ENCODE measurements around the gene CDH13.

Gene CDH13

GRCh38 chr16:83409347-83409746 lies 782.6 kb downstream of the CDH13 start:
- no peak overlapping the region for H3K4me3 ChIP-seq (ENCODE audit: low read length)
- no peak for DNase-seq (ENCODE audit: low read depth)
- no peak overlapping the region for H3K9ac ChIP-seq (ENCODE audit: low read length)
- H3K36me3 ChIP-seq (ENCODE audit: control insufficient read depth, insufficient read depth, low read length, severe bottlenecking): no peaks in the 10 kb centered on the region
- no peaks in the 10 kb centered on the region for H3K27me3 ChIP-seq (replicated peaks; ENCODE audit: control insufficient read depth, insufficient read depth, low read length)
- no peaks in the 10 kb centered on the region for H3K4me1 ChIP-seq (ENCODE audit: control insufficient read depth, insufficient read depth, low read length)
- no peaks in the 10 kb centered on the region for H3K9me3 ChIP-seq (ENCODE audit: control insufficient read depth, low read length)

GRCh38 chr16:83418565-83418964 lies 791.8 kb downstream of the CDH13 start:
- Histone ChIP-seq H3K36me3 (ENCODE audit: control insufficient read depth, insufficient read depth, low read length, severe bottlenecking) (no peaks in the 10 kb centered on the region), H3K9me3 (ENCODE audit: control insufficient read depth, low read length) (no peaks in the 10 kb centered on the region), H3K9ac (ENCODE audit: low read length) (no peak overlapping the region), H3K4me3 (ENCODE audit: low read length) (no peak overlapping the region), H3K27me3 (replicated peaks; ENCODE audit: control insufficient read depth, insufficient read depth, low read length) (no peaks in the 10 kb centered on the region), H3K4me1 (ENCODE audit: control insufficient read depth, insufficient read depth, low read length) (no peaks in the 10 kb centered on the region)
- DNase-seq (ENCODE audit: low read depth): no peak

- Histone ChIP-seq H3K27me3 (replicated peaks; ENCODE audit: control insufficient read depth, insufficient read depth, low read length) (no peaks in the 10 kb centered on the region), H3K9ac (ENCODE audit: low read length) (no peak overlapping the region), H3K4me1 (ENCODE audit: control insufficient read depth, insufficient read depth, low read length) (no peaks in the 10 kb centered on the region), H3K9me3 (ENCODE audit: control insufficient read depth, low read length) (no peaks in the 10 kb centered on the region), H3K36me3 (ENCODE audit: control insufficient read depth, insufficient read depth, low read length, severe bottlenecking) (no peaks in the 10 kb centered on the region), H3K4me3 (ENCODE audit: low read length) (no peak overlapping the region)
- peak; percentile 68 for DNase-seq (ENCODE audit: low read depth)
Observed at GRCh38 chr16:83420206-83420760, 793.5 kb downstream of the CDH13 start.

- peak; percentile 7 for DNase-seq (ENCODE audit: low read depth)
- H3K36me3 ChIP-seq (ENCODE audit: control insufficient read depth, insufficient read depth, low read length, severe bottlenecking): no peaks in the 10 kb centered on the region
- no peak overlapping the region for H3K4me3 ChIP-seq (ENCODE audit: low read length)
- no peaks in the 10 kb centered on the region for H3K9me3 ChIP-seq (ENCODE audit: control insufficient read depth, low read length)
- H3K9ac ChIP-seq (ENCODE audit: low read length): no peak overlapping the region
- H3K27me3 ChIP-seq (replicated peaks; ENCODE audit: control insufficient read depth, insufficient read depth, low read length): peaks cover 2% of the 10 kb centered on the region
- no peaks in the 10 kb centered on the region for H3K4me1 ChIP-seq (ENCODE audit: control insufficient read depth, insufficient read depth, low read length)
Observed at GRCh38 chr16:83433201-83433600, 806.4 kb downstream of the CDH13 start.

- H3K4me1 ChIP-seq (ENCODE audit: control insufficient read depth, insufficient read depth, low read length): no peaks in the 10 kb centered on the region
- DNase-seq (ENCODE audit: low read depth): no peak
- no peaks in the 10 kb centered on the region for H3K9me3 ChIP-seq (ENCODE audit: control insufficient read depth, low read length)
- no peaks in the 10 kb centered on the region for H3K27me3 ChIP-seq (replicated peaks; ENCODE audit: control insufficient read depth, insufficient read depth, low read length)
- H3K9ac ChIP-seq (ENCODE audit: low read length): no peak overlapping the region
- no peaks in the 10 kb centered on the region for H3K36me3 ChIP-seq (ENCODE audit: control insufficient read depth, insufficient read depth, low read length, severe bottlenecking)
- no peak overlapping the region for H3K4me3 ChIP-seq (ENCODE audit: low read length)
Observed at GRCh38 chr16:83437036-83437435, 810.3 kb downstream of the CDH13 start.

- no peaks in the 10 kb centered on the region for H3K4me1 ChIP-seq (ENCODE audit: control insufficient read depth, insufficient read depth, low read length)
- no peak for DNase-seq (ENCODE audit: low read depth)
- no peak overlapping the region for H3K9ac ChIP-seq (ENCODE audit: low read length)
- H3K9me3 ChIP-seq (ENCODE audit: control insufficient read depth, low read length): no peaks in the 10 kb centered on the region
- no peak overlapping the region for H3K4me3 ChIP-seq (ENCODE audit: low read length)
- no peaks in the 10 kb centered on the region for H3K27me3 ChIP-seq (replicated peaks; ENCODE audit: control insufficient read depth, insufficient read depth, low read length)
- H3K36me3 ChIP-seq (ENCODE audit: control insufficient read depth, insufficient read depth, low read length, severe bottlenecking): no peaks in the 10 kb centered on the region
Observed at GRCh38 chr16:83438326-83438725, 811.6 kb downstream of the CDH13 start.

GRCh38 chr16:83439412-83439811 lies 812.6 kb downstream of the CDH13 start:
- H3K27me3 ChIP-seq (replicated peaks; ENCODE audit: control insufficient read depth, insufficient read depth, low read length): no peaks in the 10 kb centered on the region
- no peak for DNase-seq (ENCODE audit: low read depth)
- H3K4me1 ChIP-seq (ENCODE audit: control insufficient read depth, insufficient read depth, low read length): no peaks in the 10 kb centered on the region
- no peak overlapping the region for H3K4me3 ChIP-seq (ENCODE audit: low read length)
- H3K9ac ChIP-seq (ENCODE audit: low read length): no peak overlapping the region
- no peaks in the 10 kb centered on the region for H3K9me3 ChIP-seq (ENCODE audit: control insufficient read depth, low read length)
- no peaks in the 10 kb centered on the region for H3K36me3 ChIP-seq (ENCODE audit: control insufficient read depth, insufficient read depth, low read length, severe bottlenecking)

- no peak overlapping the region for H3K4me3 ChIP-seq (ENCODE audit: low read length)
- H3K9ac ChIP-seq (ENCODE audit: low read length): no peak overlapping the region
- peak; percentile 4 for DNase-seq (ENCODE audit: low read depth)
- no peaks in the 10 kb centered on the region for H3K36me3 ChIP-seq (ENCODE audit: control insufficient read depth, insufficient read depth, low read length, severe bottlenecking)
- no peaks in the 10 kb centered on the region for H3K27me3 ChIP-seq (replicated peaks; ENCODE audit: control insufficient read depth, insufficient read depth, low read length)
- H3K9me3 ChIP-seq (ENCODE audit: control insufficient read depth, low read length): no peaks in the 10 kb centered on the region
- H3K4me1 ChIP-seq (ENCODE audit: control insufficient read depth, insufficient read depth, low read length): no peaks in the 10 kb centered on the region
Observed at GRCh38 chr16:83441517-83441916, 814.7 kb downstream of the CDH13 start.

- peaks cover 5% of the 10 kb centered on the region for H3K4me1 ChIP-seq (ENCODE audit: control insufficient read depth, insufficient read depth, low read length)
- H3K4me3 ChIP-seq (ENCODE audit: low read length): no peak overlapping the region
- no peaks in the 10 kb centered on the region for H3K9me3 ChIP-seq (ENCODE audit: control insufficient read depth, low read length)
- no peaks in the 10 kb centered on the region for H3K36me3 ChIP-seq (ENCODE audit: control insufficient read depth, insufficient read depth, low read length, severe bottlenecking)
- H3K9ac ChIP-seq (ENCODE audit: low read length): no peak overlapping the region
- DNase-seq (ENCODE audit: low read depth): no peak
- H3K27me3 ChIP-seq (replicated peaks; ENCODE audit: control insufficient read depth, insufficient read depth, low read length): no peaks in the 10 kb centered on the region
Observed at GRCh38 chr16:83443972-83444371, 817.2 kb downstream of the CDH13 start.

GRCh38 chr16:83447560-83447959 lies 820.8 kb downstream of the CDH13 start:
- Histone ChIP-seq H3K27me3 (replicated peaks; ENCODE audit: control insufficient read depth, insufficient read depth, low read length) (no peaks in the 10 kb centered on the region), H3K9ac (ENCODE audit: low read length) (no peak overlapping the region), H3K4me1 (ENCODE audit: control insufficient read depth, insufficient read depth, low read length) (peaks cover 7% of the 10 kb centered on the region), H3K4me3 (ENCODE audit: low read length) (no peak overlapping the region), H3K9me3 (ENCODE audit: control insufficient read depth, low read length) (no peaks in the 10 kb centered on the region), H3K36me3 (ENCODE audit: control insufficient read depth, insufficient read depth, low read length, severe bottlenecking) (no peaks in the 10 kb centered on the region)
- no peak for DNase-seq (ENCODE audit: low read depth)

GRCh38 chr16:83449861-83450260 lies 823.1 kb downstream of the CDH13 start:
- no peaks in the 10 kb centered on the region for H3K36me3 ChIP-seq (ENCODE audit: control insufficient read depth, insufficient read depth, low read length, severe bottlenecking)

GRCh38 chr16:83453977-83454376 lies 827.2 kb downstream of the CDH13 start:
- H3K27me3 ChIP-seq (replicated peaks; ENCODE audit: control insufficient read depth, insufficient read depth, low read length): no peaks in the 10 kb centered on the region
- no peak overlapping the region for H3K9ac ChIP-seq (ENCODE audit: low read length)
- H3K4me1 ChIP-seq (ENCODE audit: control insufficient read depth, insufficient read depth, low read length): peaks cover 9% of the 10 kb centered on the region
- no peaks in the 10 kb centered on the region for H3K9me3 ChIP-seq (ENCODE audit: control insufficient read depth, low read length)
- no peak for DNase-seq (ENCODE audit: low read depth)
- no peaks in the 10 kb centered on the region for H3K36me3 ChIP-seq (ENCODE audit: control insufficient read depth, insufficient read depth, low read length, severe bottlenecking)
- H3K4me3 ChIP-seq (ENCODE audit: low read length): no peak overlapping the region

More at GRCh38 chr16:83449861-83450260, 823.1 kb downstream of the CDH13 start:
- DNase-seq (ENCODE audit: low read depth): no peak
- H3K4me3 ChIP-seq (ENCODE audit: low read length): no peak overlapping the region
- no peak overlapping the region for H3K9ac ChIP-seq (ENCODE audit: low read length)
- H3K9me3 ChIP-seq (ENCODE audit: control insufficient read depth, low read length): no peaks in the 10 kb centered on the region
- no peaks in the 10 kb centered on the region for H3K27me3 ChIP-seq (replicated peaks; ENCODE audit: control insufficient read depth, insufficient read depth, low read length)
- peaks cover 7% of the 10 kb centered on the region for H3K4me1 ChIP-seq (ENCODE audit: control insufficient read depth, insufficient read depth, low read length)

All from adipocyte (in vitro differentiated cells).